Measurements from ENCODE around the gene KRTAP3-1. TPM values are rescaled to one million over a fixed set of nuclear protein-coding genes. Genes with fewer than 3 reads are reported as not detected.

Gene KRTAP3-1
- total RNA-seq, 3 donors from 2014 or later (not counting 1 experiment from before 2014, with no cell fraction given): not detected

- DNase-seq: no peak
- Histone ChIP-seq H3K4me3 (ENCODE audit: low read length) (no peak within 1 kb of the TSS), H3K9me3 (ENCODE audit: control insufficient read depth, insufficient read depth, low read length) (no peaks in the 10 kb centered on the region), H3K4me1 (ENCODE audit: control insufficient read depth, insufficient read depth, low read length) (no peaks in the 10 kb centered on the region), H3K36me3 (ENCODE audit: control insufficient read depth, insufficient read depth, low read length) (no peaks in the 10 kb centered on the region), H3K27me3 (ENCODE audit: control insufficient read depth, insufficient read depth, low read length) (no peaks in the 10 kb centered on the region), H3K27ac (ENCODE audit: low read length) (no peak within 1 kb of the TSS)
- no peak for TF ChIP-seq CTCF (IDR thresholded peaks at IDR 0.05)
- H3K27me3 Mint-ChIP-seq (ENCODE audit: low read depth in 2 of 2): peaks cover 5 to 26% of the 10 kb centered on the region in 2 donors
- no peak within 1 kb of the TSS for H3K4me3 Mint-ChIP-seq
- no peaks in the 10 kb centered on the region for H3K9me3 Mint-ChIP-seq
- intact Hi-C loops (cut with micrococcal nuclease): no loop called here
- ATAC-seq: no peak
- no CpG with 5 or more reads among the region's 1 CpG for WGBS (ENCODE audit: insufficient coverage)
- no peaks in the 10 kb centered on the region for H3K4me1 Mint-ChIP-seq
- no peak within 1 kb of the TSS for H3K27ac Mint-ChIP-seq
- no peaks in the 10 kb centered on the region for H3K36me3 Mint-ChIP-seq
These were observed 42.1 kb downstream of the KRTAP3-1 start, which contains the start of gene KRT39 for GRCh38 chr17:40966848-40967247. Gene KRT39, minus strand, starts transcription at chr17:40966948. Its CDS starts 92 bp downstream, at chr17:40966856.

DNA sequence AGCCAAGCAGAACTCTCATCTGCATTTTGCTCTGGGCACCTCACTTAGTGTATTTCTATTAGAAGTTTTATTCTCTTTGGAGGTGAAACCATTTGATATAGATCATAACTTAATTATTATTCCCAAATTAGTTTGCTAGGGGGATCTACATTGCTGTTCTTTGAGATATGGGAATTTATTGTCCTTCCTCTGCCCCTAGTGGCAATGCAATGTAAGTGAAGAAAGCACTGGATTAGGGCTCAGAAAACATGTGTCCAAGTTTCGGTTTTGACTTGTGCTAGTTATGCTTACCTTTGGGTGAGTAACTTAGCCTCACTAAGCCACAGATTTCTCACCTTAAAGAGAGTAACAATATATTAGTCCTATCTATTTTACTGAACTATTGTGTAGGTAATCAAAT, 45.1 kb downstream of the KRTAP3-1 start:
- 71% methylated on average over 1 of the region's 1 CpG for WGBS (ENCODE audit: insufficient coverage)
- H3K27me3 Mint-ChIP-seq (ENCODE audit: low read depth in 2 of 2): peaks cover 8 to 32% of the 10 kb centered on the region in 2 donors
- Histone ChIP-seq H3K36me3 (ENCODE audit: control insufficient read depth, insufficient read depth, low read length) (no peaks in the 10 kb centered on the region), H3K27ac (ENCODE audit: low read length) (no peak overlapping the region), H3K4me1 (ENCODE audit: control insufficient read depth, insufficient read depth, low read length) (no peaks in the 10 kb centered on the region), H3K27me3 (ENCODE audit: control insufficient read depth, insufficient read depth, low read length) (no peaks in the 10 kb centered on the region), H3K4me3 (ENCODE audit: low read length) (no peak overlapping the region), H3K9me3 (ENCODE audit: control insufficient read depth, insufficient read depth, low read length) (no peaks in the 10 kb centered on the region)
- H3K4me1 Mint-ChIP-seq: no peaks in the 10 kb centered on the region
- no peaks in the 10 kb centered on the region for H3K9me3 Mint-ChIP-seq
- ATAC-seq: peak in 2 of 3 donors; percentile 46 to 69
- intact Hi-C loops (cut with micrococcal nuclease): no loop called here
- no peak overlapping the region for H3K27ac Mint-ChIP-seq
- no peak overlapping the region for H3K4me3 Mint-ChIP-seq
- peak in 1 of 2 donors; percentile 46 for DNase-seq
- peak; percentile 72 for TF ChIP-seq CTCF (IDR thresholded peaks at IDR 0.05)
- no peaks in the 10 kb centered on the region for H3K36me3 Mint-ChIP-seq

DNA sequence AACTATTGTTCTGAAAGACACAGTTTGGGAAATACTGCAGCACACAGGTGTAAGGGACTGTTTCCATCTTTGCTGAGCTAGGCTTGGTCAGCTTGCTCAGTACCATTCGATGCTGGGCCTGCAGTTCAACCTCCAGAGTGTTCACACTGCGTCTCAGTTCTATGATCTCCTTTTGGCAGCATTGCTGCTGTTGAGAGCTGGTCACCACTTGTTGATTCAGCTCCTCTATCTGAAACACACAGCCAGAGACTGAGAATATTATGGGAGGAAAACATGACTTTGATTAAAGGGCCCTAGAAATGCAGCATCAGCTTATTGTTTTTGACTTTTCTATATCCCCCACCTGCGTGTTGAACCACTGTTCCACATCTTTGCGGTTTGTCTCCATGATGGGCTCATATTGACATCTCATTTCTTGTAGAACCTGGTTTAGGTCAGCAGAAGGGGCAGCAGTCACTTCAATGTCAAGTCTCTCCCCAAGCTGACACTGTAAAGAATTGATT, 46.8 kb downstream of the KRTAP3-1 start:
- DNase-seq (no peak), ATAC-seq (no peak)
- Mint-ChIP-seq H3K27ac (no peak overlapping the region), H3K27me3 (ENCODE audit: low read depth in 2 of 2) (peaks cover 10 to 22% of the 10 kb centered on the region in 2 donors), H3K4me1 (no peaks in the 10 kb centered on the region), H3K36me3 (no peaks in the 10 kb centered on the region), H3K4me3 (no peak overlapping the region), H3K9me3 (no peaks in the 10 kb centered on the region)
- Histone ChIP-seq H3K4me1 (ENCODE audit: control insufficient read depth, insufficient read depth, low read length) (no peaks in the 10 kb centered on the region), H3K36me3 (ENCODE audit: control insufficient read depth, insufficient read depth, low read length) (no peaks in the 10 kb centered on the region), H3K9me3 (ENCODE audit: control insufficient read depth, insufficient read depth, low read length) (no peaks in the 10 kb centered on the region), H3K27ac (ENCODE audit: low read length) (no peak overlapping the region), H3K27me3 (ENCODE audit: control insufficient read depth, insufficient read depth, low read length) (no peaks in the 10 kb centered on the region), H3K4me3 (ENCODE audit: low read length) (no peak overlapping the region)
- no peak for TF ChIP-seq CTCF (IDR thresholded peaks at IDR 0.05)
- intact Hi-C loops (cut with micrococcal nuclease): no loop called here
- WGBS (ENCODE audit: insufficient coverage): 79% methylated on average over 4 of the region's 4 CpGs

- Histone ChIP-seq H3K36me3 (ENCODE audit: control insufficient read depth, insufficient read depth, low read length) (no peaks in the 10 kb centered on the region), H3K4me3 (ENCODE audit: low read length) (no peak overlapping the region), H3K4me1 (ENCODE audit: control insufficient read depth, insufficient read depth, low read length) (no peaks in the 10 kb centered on the region), H3K27ac (ENCODE audit: low read length) (no peak overlapping the region), H3K27me3 (ENCODE audit: control insufficient read depth, insufficient read depth, low read length) (no peaks in the 10 kb centered on the region), H3K9me3 (ENCODE audit: control insufficient read depth, insufficient read depth, low read length) (no peaks in the 10 kb centered on the region)
- Mint-ChIP-seq H3K4me1 (no peaks in the 10 kb centered on the region), H3K27ac (no peak overlapping the region), H3K27me3 (ENCODE audit: low read depth in 2 of 2) (peaks cover 10 to 25% of the 10 kb centered on the region in 2 donors), H3K36me3 (no peaks in the 10 kb centered on the region), H3K9me3 (no peaks in the 10 kb centered on the region), H3K4me3 (no peak overlapping the region)
- no CpG with 5 or more reads among the region's 1 CpG for WGBS (ENCODE audit: insufficient coverage)
- intact Hi-C loops (cut with micrococcal nuclease): no loop called here
- DNase-seq: no peak
- no peak for ATAC-seq
- no peak for TF ChIP-seq CTCF (IDR thresholded peaks at IDR 0.05)
These were observed 47.3 kb downstream of the KRTAP3-1 start for GRCh38 chr17:40961591-40961990.

Measured in natural killer cell (primary cell).